ENCODE measurements around the gene SUMO3. TPM values are rescaled to one million over a fixed set of nuclear protein-coding genes. Genes with fewer than 3 reads are reported as not detected.

The SUMO3 gene
- total and polyA plus RNA-seq, 12 donors, result 21.1 to 92.3 (median 72.1) TPM

GRCh38 chr21:44865561-44866280 lies 47.9 kb upstream of the SUMO3 start:
- no peaks in the 10 kb centered on the region for H3K27me3 ChIP-seq
- intact Hi-C loops (cut with DNase I), result no loop called here
- no peak for DNase-seq
- H3K4me3 ChIP-seq, result no peak overlapping the region
- peaks cover 35 to 44% of the 10 kb centered on the region in 2 donors for H3K4me1 ChIP-seq (replicated peaks in 1 of 2)
- TF ChIP-seq CTCF (IDR thresholded peaks at IDR 0.05) (no peak), POLR2A (IDR thresholded peaks at IDR 0.05) (no peak)
- no peaks in the 10 kb centered on the region for H3K9me3 ChIP-seq (replicated peaks in 1 of 3)
- peaks cover 0 to 24% of the 10 kb centered on the region in 2 donors for H3K36me3 ChIP-seq (replicated peaks in 1 of 2)
- 76 to 79% (median 77%) methylated on average over 4 to 12 of the region's 12 CpGs for WGBS, 4 donors
- no peak overlapping the region for H3K27ac ChIP-seq

- no peaks in the 10 kb centered on the region for H3K27me3 ChIP-seq
- intact Hi-C loops (cut with DNase I), result no loop called here
- H3K9me3 ChIP-seq (replicated peaks in 1 of 3), result no peaks in the 10 kb centered on the region
- TF ChIP-seq POLR2A (IDR thresholded peaks at IDR 0.05), result no peak
- TF ChIP-seq CTCF (IDR thresholded peaks at IDR 0.05), result no peak
- H3K4me3 ChIP-seq, result no peak overlapping the region
- no peak for DNase-seq
- H3K4me1 ChIP-seq (replicated peaks in 1 of 2), result peaks cover 11 to 17% of the 10 kb centered on the region in 2 donors
- no peak overlapping the region for H3K27ac ChIP-seq
- WGBS, 4 donors, result 89 to 94% (median 92%) methylated on average over 15 to 25 of the region's 25 CpGs
- H3K36me3 ChIP-seq (replicated peaks in 1 of 2), result peaks cover 0 to 51% of the 10 kb centered on the region in 2 donors
Observed at GRCh38 chr21:44862869-44863685, 45.2 kb upstream of the SUMO3 start.

- 81 to 91% (median 84%) methylated on average over 8 to 10 of the region's 10 CpGs for WGBS, 4 donors
- no peak overlapping the region for H3K4me3 ChIP-seq
- H3K9me3 ChIP-seq (replicated peaks in 1 of 3), result no peaks in the 10 kb centered on the region
- peaks cover 0 to 4% of the 10 kb centered on the region in 2 donors for H3K4me1 ChIP-seq (replicated peaks in 1 of 2)
- no peak for DNase-seq
- no peak overlapping the region for H3K27ac ChIP-seq
- intact Hi-C loops (cut with DNase I), result no loop called here
- TF ChIP-seq CTCF (IDR thresholded peaks at IDR 0.05) (no peak), POLR2A (IDR thresholded peaks at IDR 0.05) (no peak)
- peaks cover 0 to 72% of the 10 kb centered on the region in 2 donors for H3K36me3 ChIP-seq (replicated peaks in 1 of 2)
- no peaks in the 10 kb centered on the region for H3K27me3 ChIP-seq
Observed at GRCh38 chr21:44858791-44859190, 40.9 kb upstream of the SUMO3 start.

DNA sequence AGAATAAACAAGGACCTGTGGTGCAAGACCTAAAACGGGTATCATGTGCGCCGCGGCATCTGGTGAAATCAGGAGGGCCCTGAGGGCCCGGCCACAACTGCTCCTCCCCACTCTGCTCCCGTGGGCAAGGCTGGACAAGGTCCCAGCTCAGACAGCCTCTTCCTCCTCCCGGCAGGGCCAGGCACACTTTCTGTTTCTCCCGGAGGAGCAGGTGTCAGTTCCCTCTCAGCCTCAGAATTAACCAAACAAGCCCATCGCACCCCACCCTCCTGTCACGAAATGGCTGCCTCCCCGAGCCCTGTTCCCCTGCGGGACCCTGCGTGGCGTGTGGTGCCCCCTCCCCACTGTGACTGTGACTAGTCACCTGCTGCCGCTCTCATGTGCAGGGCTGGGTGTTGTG lies 40.4 kb upstream of the SUMO3 start:
- Histone ChIP-seq H3K9me3 (replicated peaks in 1 of 3) (no peaks in the 10 kb centered on the region), H3K27ac (no peak overlapping the region), H3K36me3 (replicated peaks in 1 of 2) (peaks cover 0 to 72% of the 10 kb centered on the region in 2 donors), H3K4me1 (replicated peaks in 1 of 2) (peaks cover 0 to 4% of the 10 kb centered on the region in 2 donors), H3K27me3 (no peaks in the 10 kb centered on the region), H3K4me3 (no peak overlapping the region)
- no peak for TF ChIP-seq POLR2A (IDR thresholded peaks at IDR 0.05)
- TF ChIP-seq CTCF (IDR thresholded peaks at IDR 0.05), result no peak
- 85 to 88% (median 86%) methylated on average over 15 of the region's 15 CpGs for WGBS, 4 donors
- intact Hi-C loops (cut with DNase I), result no loop called here
- no peak for DNase-seq
